ENCODE measurements around the gene HBG1.
"Not testable (repeated sequence)": the region's sequence is repeated elsewhere in the genome, so short reads cannot be mapped to it uniquely, and the experiment has no call there.

Gene HBG1

DNA sequence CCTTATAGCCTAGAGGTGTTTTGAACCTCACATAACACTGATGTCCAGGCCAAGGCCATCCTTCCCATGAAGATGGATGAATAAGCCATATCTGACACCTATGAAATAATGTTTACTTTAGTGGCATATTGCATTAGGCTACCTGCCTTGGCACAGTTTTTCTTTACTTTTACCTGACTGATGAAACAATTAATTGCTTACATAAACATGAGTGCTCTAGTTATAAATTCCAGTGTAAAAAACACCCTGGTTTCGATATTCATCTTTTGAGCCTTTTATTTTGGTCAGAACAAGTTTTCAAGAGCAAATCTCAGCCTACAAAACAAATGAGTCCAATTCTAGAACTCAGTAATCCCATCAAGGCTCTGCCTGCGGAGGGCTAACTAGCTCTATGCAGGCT, 27.0 kb upstream of the HBG1 start:
- no peak for DNase-seq

DNA sequence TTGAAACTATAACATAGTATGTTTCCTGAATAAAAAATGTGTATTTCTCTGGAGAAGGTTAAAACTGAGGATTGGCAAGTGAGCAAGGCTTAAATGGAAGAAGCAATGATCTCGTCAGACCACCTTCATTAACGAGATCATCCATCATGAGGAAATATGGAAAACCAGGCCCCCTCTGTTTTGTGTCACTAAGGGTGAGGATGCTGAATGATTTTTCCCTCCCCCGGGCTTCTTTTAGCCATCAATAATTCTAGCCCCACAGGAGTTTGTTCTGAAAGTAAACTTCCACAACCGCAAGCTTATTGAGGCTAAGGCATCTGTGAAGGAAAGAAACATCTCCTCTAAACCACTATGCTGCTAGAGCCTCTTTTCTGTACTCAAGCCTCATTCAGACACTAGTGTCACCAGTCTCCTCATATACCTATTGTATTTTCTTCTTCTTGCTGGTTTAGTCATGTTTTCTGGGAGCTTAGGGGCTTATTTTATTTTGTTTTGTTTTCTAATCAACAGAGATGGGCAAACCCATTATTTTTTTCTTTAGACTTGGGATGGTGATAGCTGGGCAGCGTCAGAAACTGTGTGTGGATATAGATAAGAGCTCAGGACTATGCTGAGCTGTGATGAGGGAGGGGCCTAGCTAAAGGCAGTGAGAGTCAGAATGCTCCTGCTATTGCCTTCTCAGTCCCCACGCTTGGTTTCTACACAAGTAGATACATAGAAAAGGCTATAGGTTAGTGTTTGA, 25.9 kb upstream of the HBG1 start:
- no peak for DNase-seq

DNA sequence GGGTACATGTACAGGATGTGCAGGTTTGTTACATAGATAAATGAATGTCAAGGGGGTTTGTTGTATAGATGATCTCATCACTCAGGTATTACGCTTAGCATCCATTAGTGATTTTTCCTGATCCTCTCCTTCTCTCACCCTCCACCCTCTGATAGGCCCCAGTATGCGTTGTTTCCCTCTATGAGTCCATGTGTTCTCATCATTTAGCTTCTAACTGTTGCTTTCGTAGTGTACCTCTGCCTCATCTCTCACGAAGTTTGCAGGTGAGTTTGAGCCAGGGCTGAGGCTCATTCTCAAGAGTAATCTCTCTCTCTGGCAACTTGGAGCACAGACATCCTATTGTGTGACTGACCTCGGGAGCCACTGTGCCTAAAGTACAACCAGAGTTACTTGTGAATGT, 24.7 kb upstream of the HBG1 start:
- DNase-seq = no peak

DNA sequence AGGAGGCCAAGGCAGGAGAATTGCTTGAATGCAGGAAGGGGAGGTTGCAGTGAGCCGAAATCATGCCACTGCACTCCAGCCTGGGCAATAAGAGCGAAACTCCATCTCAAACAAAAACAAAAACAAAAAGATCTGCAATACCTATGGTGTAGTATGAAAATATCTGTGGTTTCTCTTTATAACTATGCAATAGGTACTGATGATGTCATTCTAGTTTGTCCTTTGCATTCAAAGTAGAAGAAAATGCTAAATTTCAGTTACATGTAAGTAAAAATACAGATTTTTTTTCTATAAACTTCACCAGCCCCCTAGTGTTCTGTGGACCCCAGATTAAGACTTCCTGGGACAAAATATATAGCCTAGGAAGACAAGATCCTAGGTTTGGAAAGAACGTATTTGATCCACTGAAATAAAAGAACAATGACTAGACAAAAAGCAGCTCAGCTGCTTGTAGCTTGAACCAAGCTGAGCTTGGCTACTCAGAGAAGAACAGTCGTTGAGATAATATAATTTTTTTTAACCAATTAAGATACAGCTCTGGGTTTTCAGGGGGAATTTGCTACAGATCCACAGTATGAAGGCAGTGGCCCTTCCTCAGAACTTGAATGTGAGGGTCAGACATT, 22.8 kb upstream of the HBG1 start:
- DNase-seq = no peak

DNA sequence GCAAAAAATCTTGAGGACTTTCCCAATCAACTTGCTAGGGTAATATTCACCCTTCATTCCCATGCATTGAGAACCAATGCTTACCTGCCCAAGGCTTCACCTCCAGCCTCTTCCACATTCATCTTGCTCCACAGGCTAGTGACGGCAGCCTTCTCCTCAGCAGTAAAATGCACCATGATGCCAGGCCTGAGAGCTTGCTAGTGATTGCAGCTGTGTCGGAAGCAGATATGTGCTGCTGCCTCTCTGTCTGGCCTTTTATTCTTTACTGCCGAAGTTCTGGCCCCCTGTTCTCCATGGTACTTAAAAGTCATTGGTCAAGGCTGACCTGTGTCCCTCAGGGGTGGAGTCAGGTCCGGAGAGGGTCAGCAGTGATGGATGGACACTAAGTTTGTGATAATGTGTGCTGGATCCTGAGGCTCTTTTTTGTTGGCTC, 20.1 kb upstream of the HBG1 start, which contains the start of gene HBE1:
TSS of gene HBE1 (minus strand) at position 231 of the 433 bp plus-strand sequence. CDS start at position 176, 55 bp downstream.
- no peak for DNase-seq

DNA sequence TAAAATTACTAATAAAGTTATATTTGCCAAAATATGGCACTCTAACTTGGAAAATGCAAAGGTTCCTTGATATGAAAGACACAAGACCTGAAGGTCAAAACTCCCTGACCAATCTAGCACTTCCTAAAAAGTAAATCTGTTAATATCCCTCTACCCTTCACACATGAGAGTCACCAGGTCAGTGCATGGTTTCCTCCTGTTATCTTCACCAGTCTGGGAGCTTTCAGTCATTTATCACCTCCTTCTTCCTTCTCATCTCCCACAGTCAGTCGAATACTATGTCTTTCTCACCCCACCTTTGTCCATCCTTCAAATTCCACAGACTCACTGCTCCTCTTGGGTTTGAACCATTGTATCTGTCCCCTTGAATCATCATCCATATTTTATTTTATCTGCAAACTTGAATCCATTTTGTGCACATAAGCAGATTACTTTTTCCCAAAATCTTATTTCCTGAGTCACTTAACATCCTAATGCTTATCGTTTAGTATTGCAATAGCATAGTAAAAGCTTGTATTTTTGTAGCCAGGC, 17.4 kb upstream of the HBG1 start:
- no peak for DNase-seq

DNA sequence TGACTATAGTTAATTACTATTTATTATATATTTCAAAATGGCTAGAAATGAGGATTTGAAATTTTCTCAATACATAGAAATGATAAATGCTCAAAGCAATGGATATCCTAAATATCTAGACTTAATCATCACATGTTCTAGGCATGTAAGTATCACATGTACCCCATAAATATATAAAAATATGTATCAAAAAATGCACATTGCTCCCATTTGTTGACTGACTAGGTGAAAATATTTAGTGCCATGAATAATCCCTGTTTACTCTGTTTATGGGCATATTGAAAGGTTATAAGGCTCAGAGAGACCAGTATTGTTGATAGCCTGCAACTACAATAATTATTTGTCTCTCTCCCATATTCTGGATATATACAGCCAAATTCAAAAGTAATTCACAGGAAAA, 17.0 kb upstream of the HBG1 start:
- DNase-seq = no peak

DNA sequence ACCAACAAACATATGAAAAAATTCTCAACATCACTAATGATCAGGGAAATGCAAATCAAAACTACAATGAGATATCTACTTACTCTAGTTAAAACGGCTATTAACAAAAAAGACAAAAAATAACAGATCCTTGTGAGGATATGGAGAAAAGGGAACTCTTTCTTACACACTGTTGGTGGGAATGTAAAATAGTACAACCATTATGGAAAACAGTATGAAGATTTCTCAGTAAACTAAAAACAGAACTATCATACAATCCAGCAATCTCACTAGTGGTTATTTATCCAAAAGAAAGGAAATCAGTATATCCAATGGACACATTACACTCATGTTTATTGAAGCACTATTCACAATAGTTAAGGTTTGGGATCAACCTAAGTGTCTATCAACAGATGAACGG, 16.2 kb upstream of the HBG1 start:
- DNase-seq = no peak

DNA sequence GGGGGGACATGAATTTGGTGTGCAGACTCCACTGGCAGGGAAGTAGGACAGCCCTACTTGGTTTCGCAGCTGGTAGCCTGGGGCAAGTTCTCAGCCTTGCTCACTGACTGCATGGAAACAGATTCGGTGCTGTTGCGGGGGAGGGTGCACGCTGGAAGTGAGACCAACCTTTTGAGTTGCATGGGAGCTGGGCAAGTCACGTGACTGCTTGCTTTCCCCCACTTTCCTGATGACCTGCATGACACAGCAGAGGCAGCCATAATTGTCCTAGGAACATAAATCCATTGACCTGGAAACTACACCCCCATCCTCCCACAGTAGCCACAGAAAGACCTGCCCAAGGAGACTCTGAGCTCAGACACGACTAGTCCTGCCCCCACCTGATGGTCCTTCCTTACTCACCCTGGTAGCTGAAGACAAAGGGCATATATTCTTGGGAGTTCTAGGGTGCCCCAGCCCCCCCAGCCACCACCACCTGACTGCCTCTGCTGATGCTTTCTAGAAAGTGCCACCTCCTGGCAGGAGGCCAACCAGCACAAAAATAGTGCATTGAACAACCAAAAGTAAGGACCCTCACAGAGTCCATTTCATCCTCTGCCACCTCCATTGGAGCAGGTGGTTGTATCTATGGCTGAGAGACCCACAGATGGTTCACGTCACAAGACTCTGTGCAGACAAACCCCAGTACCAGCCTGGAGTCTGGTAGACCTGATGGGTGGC, 9.0 kb upstream of the HBG1 start:
- DNase-seq = no peak

DNA sequence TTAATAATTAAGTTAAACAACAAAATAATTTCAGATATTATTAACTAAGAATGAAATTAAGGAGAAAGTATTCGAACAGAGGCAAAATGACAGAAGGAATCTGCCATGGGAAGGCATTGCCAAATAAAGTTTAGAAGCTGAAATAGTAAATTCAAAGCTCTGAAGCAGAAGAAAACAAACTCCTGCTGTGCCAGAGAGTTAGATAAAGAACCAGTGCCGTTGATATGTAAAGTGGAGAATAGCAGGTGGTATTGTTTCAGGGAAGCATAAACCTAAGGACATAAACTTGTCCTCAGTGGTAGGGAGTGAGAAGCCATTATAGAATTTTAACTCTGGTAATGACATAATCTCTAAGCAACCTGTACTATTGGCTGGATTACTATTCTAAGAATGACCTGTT, 7.6 kb upstream of the HBG1 start:
- DNase-seq = no peak

DNA sequence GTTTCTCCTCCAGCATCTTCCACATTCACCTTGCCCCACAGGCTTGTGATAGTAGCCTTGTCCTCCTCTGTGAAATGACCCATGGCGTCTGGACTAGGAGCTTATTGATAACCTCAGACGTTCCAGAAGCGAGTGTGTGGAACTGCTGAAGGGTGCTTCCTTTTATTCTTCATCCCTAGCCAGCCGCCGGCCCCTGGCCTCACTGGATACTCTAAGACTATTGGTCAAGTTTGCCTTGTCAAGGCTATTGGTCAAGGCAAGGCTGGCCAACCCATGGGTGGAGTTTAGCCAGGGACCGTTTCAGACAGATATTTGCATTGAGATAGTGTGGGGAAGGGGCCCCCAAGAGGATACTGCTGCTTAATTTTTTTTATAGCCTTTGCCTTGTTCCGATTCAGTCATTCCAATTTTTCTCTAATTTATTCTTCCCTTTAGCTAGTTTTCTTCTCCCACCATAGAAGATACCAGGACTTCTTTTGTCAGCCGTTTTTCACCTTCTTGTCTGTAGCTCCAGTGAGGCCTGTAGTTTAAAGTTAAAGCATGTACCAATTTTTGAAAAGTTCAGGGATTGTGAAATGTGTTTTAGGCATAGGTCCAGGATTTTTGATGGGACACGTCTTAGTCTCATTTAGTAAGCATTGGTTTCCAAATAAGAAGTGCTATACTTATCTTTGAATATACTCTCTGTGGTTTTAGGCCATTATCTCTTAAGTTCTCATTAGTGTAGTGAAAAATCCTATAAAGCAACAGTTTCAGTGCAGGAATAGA, 5.2 kb upstream of the HBG1 start, which contains the start of gene HBG2:
TSS of gene HBG2 (minus strand) at position 136 of the 768 bp plus-strand sequence. CDS start at position 83, 53 bp downstream.
- DNase-seq = not testable (repeated sequence)

DNA sequence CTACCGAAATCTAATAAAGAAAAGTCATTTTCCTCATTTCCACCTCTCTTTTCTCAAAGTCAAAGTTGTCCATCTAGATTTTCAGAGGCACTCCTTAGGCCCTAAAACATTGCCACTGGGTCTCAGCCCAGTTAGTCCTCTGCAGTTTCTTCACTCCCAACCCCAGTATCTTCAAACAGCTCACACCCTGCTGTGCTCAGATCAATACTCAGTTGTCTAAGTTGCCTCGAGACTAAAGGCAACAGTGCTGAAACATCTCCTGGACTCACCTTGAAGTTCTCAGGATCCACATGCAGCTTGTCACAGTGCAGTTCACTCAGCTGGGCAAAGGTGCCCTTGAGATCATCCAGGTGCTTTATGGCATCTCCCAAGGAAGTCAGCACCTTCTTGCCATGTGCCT, 4.4 kb upstream of the HBG1 start:
- DNase-seq = not testable (repeated sequence)

DNA sequence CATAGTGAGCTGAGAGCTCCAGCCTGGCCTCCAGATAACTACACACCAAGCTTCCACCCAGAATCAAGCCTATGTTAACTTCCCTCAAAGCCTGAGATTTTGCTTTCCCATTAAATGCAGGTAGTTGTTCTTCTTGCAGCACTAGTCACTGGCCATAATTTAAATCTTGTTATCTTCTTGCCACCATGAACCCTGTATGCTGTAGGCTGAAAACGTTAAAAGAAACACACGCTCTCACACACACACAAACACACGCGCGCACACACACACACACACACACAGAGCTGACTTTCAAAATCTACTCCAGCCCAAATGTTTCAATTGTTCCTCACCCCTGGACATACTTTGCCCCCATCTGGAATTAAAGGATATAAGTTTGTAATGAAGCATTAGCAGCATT, 3.8 kb upstream of the HBG1 start:
- not testable (repeated sequence) for DNase-seq

DNA sequence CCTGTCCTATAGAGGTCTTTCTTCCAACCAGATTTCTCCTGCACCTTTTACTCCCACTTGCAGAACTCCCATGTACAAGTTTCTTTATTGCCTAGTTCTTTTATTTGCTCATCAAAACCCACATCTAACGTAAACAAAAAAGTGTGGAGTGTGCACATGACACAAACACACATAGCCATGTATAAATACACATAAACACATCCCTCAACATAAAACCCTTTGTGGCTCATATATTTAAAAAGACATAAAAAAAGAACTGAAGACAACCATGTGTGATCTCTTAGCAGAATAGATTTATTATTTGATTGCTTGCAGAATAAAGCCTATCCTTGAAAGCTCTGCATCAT, 3.2 kb upstream of the HBG1 start:
- DNase-seq = no peak

DNA sequence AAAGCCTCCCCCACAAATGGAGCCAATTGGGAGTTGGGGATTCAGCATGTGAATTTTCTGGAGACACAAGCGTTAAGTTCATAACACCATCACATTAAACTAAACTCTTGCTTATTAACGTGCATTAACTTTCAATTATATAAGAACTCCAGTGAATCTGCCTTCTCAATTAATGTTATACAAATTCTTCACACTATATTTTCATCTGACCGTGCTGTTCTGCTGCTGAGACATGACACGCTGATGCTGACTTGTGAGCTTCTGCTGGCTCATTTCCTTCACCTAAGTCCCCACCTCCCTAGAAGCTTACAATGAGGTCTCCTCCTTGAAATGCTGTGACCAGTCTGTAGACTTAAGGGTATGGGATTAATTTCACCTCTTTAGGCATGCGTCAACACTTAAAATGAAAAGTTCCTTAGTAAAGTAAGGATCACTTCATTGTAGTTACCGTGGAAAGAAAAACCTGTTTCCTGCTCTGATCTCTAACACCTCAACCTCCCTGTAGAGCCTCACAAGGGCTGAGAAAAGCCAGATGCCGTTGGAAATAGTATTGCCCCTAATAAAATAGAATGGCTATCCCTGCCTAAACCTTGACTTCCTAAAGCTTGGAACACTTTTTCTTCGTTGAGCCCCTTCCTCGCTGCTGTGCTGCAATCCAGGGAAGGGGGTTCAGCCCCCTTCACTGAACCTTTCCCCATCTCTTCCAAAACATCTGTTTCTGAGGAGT, 2.7 kb upstream of the HBG1 start:
- DNase-seq = no peak

DNA sequence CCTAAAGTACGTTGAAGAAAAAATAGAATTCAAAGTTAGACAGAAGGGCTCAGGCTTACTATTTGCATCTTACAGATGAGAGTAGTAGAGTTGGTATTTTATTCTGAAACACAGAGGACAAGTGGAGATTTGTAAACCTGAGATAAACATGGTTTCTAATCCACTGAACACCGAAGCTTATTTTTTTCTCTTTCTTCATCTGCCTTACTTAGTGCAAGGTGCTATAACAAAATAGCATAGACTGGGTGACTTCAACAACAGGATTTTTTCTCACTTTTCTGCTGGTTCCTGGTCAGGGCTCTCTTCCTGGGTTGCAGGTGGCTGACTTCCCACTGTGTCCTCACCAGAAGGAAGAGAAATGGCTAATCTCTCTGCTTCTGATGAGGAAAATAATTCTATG, 2.1 kb upstream of the HBG1 start:
- DNase-seq = no peak

DNA sequence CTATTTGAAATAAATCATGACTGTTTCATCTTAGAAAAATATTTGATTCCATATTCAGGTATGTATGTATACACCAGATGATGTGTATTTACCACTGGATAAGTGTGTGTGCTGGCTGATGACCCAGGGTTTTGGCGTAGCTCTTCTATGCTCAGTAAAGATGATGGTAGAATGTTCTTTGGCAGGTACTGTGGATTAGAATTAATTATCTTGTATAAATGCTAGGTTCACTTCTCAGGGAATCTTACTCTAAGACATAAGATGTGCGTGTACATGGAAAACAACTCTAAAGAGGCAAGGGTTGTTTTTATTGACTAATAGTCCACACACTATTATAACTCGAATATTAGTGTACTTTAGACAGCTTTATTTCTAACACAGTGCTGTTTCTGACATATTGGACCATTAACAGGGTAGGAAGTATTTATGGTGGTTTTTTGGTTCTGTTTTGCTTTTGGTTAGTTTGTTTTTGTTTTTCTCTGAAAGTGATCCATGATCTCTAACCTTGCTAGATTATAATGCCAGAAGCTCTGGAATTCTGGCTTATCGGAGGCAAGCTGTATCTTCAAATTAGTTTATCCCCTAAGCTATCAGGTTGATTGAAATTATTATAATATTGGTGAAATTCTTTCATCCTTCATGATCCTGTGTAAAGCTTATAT, 1.0 kb upstream of the HBG1 start:
- DNase-seq = no peak

DNA sequence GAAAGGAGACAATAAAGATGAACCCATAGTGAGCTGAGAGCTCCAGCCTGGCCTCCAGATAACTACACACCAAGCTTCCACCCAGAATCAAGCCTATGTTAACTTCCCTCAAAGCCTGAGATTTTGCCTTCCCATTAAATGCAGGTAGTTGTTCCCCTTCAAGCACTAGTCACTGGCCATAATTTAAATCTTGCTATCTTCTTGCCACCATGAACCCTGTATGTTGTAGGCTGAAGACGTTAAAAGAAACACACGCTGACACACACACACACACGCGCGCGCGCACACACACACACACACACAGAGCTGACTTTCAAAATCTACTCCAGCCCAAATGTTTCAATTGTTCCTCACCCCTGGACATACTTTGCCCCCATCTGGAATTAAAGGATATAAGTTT, 1.2 kb downstream of the HBG1 start:
- not testable (repeated sequence) for DNase-seq

DNA sequence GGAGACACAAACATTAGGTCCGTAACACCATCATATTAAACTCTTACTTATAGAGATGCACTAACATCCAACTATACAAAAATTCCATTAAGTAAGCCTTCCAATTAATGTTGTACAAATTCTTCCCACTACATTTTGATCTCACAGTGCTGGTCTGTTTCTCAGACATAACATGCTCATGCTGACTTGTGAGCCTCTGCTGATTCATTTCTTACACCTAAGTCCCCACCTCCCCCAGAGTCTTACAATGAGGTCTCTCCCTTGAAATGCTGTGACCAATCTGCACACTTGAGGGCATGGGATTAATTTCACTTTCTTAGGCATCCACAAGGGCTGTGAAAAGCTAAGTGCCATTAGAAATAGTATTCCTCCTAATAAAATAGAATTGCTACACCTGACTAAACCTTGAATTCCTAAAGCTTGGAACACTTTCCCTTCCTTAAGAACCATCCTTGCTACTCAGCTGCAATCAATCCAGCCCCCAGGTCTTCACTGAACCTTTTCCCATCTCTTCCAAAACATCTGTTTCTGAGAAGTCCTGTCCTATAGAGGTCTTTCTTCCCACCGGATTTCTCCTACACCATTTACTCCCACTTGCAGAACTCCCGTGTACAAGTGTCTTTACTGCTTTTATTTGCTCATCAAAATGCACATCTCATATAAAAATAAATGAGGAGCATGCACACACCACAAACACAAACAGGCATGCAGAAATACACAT, 2.0 kb downstream of the HBG1 start:
- DNase-seq = no peak

DNA sequence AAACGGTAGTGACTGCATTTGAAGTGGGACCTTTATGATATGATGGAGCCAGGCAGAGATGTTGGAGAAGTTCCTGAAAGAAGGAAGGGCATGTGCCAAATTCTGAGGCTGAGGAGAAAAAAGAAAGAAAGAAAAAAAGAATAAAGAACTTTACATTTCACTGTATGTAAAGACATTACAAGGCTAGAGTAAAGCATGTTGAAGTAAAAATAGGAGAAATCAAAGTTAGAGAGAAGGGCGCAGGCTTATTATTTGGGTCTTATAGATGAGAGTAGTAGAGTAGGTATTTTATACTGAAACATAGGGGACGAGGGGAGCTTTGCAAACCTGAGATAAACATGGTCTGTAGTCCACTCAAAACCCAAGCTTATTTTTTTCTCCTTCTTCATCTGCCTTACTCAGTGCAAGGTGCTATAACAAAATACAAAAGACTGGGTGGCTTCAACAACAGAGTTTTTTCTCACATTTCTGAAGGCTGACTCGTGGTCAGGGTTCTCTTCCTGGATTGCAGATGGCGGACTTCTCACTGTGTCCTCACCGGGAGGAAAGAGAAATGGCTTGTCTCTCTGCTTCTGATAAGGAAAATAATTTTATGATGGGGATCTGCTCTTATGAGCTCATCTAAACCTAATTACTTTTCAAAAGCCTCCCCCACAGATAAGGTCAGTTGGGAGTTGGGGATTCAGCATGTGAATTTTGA, 2.7 kb downstream of the HBG1 start:
- no peak for DNase-seq

Data from CD4-positive, alpha-beta T cell treated with Interleukin-15 for 1 hour (primary cell).